MG63 (cell line): ENCODE measurements around the gene CENPF. TPM values are rescaled to one million over a fixed set of nuclear protein-coding genes. Genes with fewer than 3 reads are reported as not detected.
"Not testable (repeated sequence)": the region's sequence is repeated elsewhere in the genome, so short reads cannot be mapped to it uniquely, and the experiment has no call there.

ENCODE experiments used
- DNase-seq: peaks from one replicate; pipeline ENCODE4 v3.0.0-alpha.2; 2020
- H3K27me3 ChIP-seq: fragments of 250-450 bp; sonication (Bioruptor Pico); 2 replicates; pipeline ENCODE4 v1.5.1; 2020; ENCODE audit warnings: mild to moderate bottlenecking, moderate library complexity
- H3K36me3 ChIP-seq: fragments of 250-450 bp; sonication (Bioruptor Pico); 2 replicates; pipeline ENCODE4 v1.5.1; 2020; ENCODE audit warnings: mild to moderate bottlenecking, moderate library complexity
- H3K4me3 ChIP-seq: fragments of 250-450 bp; sonication (Bioruptor Pico); 2 replicates; pipeline ENCODE4 v1.5.1; 2020; ENCODE audit warnings: mild to moderate bottlenecking, moderate library complexity
- H3K9me3 ChIP-seq: fragments of 250-450 bp; sonication (Bioruptor Pico); 2 replicates; pipeline ENCODE4 v1.5.1; 2020; ENCODE audit warnings: mild to moderate bottlenecking, moderate library complexity
- total RNA-seq: library from RNA; depleted of rRNA; stranded (reverse); fragments of >200 nt; shearing (Covaris generic); gene quantifications from 2 replicates; pipeline ENCODE4 v1.2.3, GENCODE V29; 2014; ENCODE audit warnings: low replicate concordance

CENPF gene
- total RNA-seq, 1 experiment from 2014 or later: 64.5 TPM

GRCh38 chr1:214605933-214606925, 3.2 kb downstream of the CENPF start:
- H3K36me3 ChIP-seq: peaks cover 29% of the 10 kb centered on the region
- not testable (repeated sequence) for H3K9me3 ChIP-seq, DNase-seq, H3K27me3 ChIP-seq, H3K4me3 ChIP-seq

- H3K36me3 ChIP-seq: peaks cover 36% of the 10 kb centered on the region
- not testable (repeated sequence) for DNase-seq, H3K9me3 ChIP-seq, H3K4me3 ChIP-seq, H3K27me3 ChIP-seq
Observed at GRCh38 chr1:214607492-214608215, 4.7 kb downstream of the CENPF start.

GRCh38 chr1:214608216-214608783, 5.3 kb downstream of the CENPF start:
- peaks cover 41% of the 10 kb centered on the region for H3K36me3 ChIP-seq
- H3K4me3 ChIP-seq, DNase-seq, H3K27me3 ChIP-seq, H3K9me3 ChIP-seq: not testable (repeated sequence)

- DNase-seq, H3K4me3 ChIP-seq, H3K9me3 ChIP-seq, H3K27me3 ChIP-seq: not testable (repeated sequence)
- H3K36me3 ChIP-seq: peaks cover 46% of the 10 kb centered on the region
Observed at GRCh38 chr1:214608817-214609216, 5.8 kb downstream of the CENPF start.

GRCh38 chr1:214609692-214610091, 6.7 kb downstream of the CENPF start:
- Histone ChIP-seq H3K36me3 (peaks cover 53% of the 10 kb centered on the region), H3K27me3 (no peaks in the 10 kb centered on the region), H3K9me3 (no peaks in the 10 kb centered on the region), H3K4me3 (no peak overlapping the region)
- DNase-seq: no peak

GRCh38 chr1:214610136-214610535, 7.1 kb downstream of the CENPF start:
- not testable (repeated sequence) for H3K9me3 ChIP-seq, H3K4me3 ChIP-seq, H3K27me3 ChIP-seq, DNase-seq
- H3K36me3 ChIP-seq: peaks cover 55% of the 10 kb centered on the region

- DNase-seq: no peak
- Histone ChIP-seq H3K4me3 (no peak overlapping the region), H3K27me3 (no peaks in the 10 kb centered on the region)
Observed at GRCh38 chr1:214615109-214615508, 12.1 kb downstream of the CENPF start.

GRCh38 chr1:214615871-214616270, 12.9 kb downstream of the CENPF start:
- Histone ChIP-seq H3K36me3 (peaks cover 76% of the 10 kb centered on the region), H3K4me3 (no peak overlapping the region), H3K27me3 (no peaks in the 10 kb centered on the region), H3K9me3 (no peaks in the 10 kb centered on the region)
- no peak for DNase-seq

More at GRCh38 chr1:214615109-214615508, 12.1 kb downstream of the CENPF start:
- H3K36me3 ChIP-seq: peaks cover 71% of the 10 kb centered on the region
- no peaks in the 10 kb centered on the region for H3K9me3 ChIP-seq

GRCh38 chr1:214617246-214617645, 14.3 kb downstream of the CENPF start:
- Histone ChIP-seq H3K36me3 (peaks cover 85% of the 10 kb centered on the region), H3K27me3 (no peaks in the 10 kb centered on the region), H3K4me3 (no peak overlapping the region), H3K9me3 (no peaks in the 10 kb centered on the region)
- no peak for DNase-seq

GRCh38 chr1:214617843-214618242, 14.8 kb downstream of the CENPF start:
- Histone ChIP-seq H3K9me3 (no peaks in the 10 kb centered on the region), H3K4me3 (no peak overlapping the region), H3K27me3 (no peaks in the 10 kb centered on the region), H3K36me3 (peaks cover 82% of the 10 kb centered on the region)
- DNase-seq: no peak

- DNase-seq: no peak
- H3K9me3 ChIP-seq: no peaks in the 10 kb centered on the region
- no peak overlapping the region for H3K4me3 ChIP-seq
- no peaks in the 10 kb centered on the region for H3K27me3 ChIP-seq
- H3K36me3 ChIP-seq: peaks cover 89% of the 10 kb centered on the region
Observed at GRCh38 chr1:214621236-214621635, 18.2 kb downstream of the CENPF start.

GRCh38 chr1:214623430-214623829, 20.4 kb downstream of the CENPF start:
- DNase-seq: no peak
- no peaks in the 10 kb centered on the region for H3K9me3 ChIP-seq
- H3K4me3 ChIP-seq: no peak overlapping the region
- peaks cover 90% of the 10 kb centered on the region for H3K36me3 ChIP-seq
- H3K27me3 ChIP-seq: no peaks in the 10 kb centered on the region

GRCh38 chr1:214632091-214632490, 29.1 kb downstream of the CENPF start:
- Histone ChIP-seq H3K9me3 (no peaks in the 10 kb centered on the region; the same call in 1 of the 2 replicates), H3K4me3 (no peak overlapping the region), H3K36me3 (peaks cover 88% of the 10 kb centered on the region), H3K27me3 (no peaks in the 10 kb centered on the region)
- no peak for DNase-seq

- H3K4me3 ChIP-seq: no peak overlapping the region
- H3K27me3 ChIP-seq: no peaks in the 10 kb centered on the region
- H3K36me3 ChIP-seq: peaks cover 93% of the 10 kb centered on the region
- no peak for DNase-seq
- H3K9me3 ChIP-seq: no peaks in the 10 kb centered on the region; the same call in 1 of the 2 replicates
Observed at GRCh38 chr1:214633686-214634085, 30.7 kb downstream of the CENPF start.

- H3K9me3 ChIP-seq: no peaks in the 10 kb centered on the region
- no peaks in the 10 kb centered on the region for H3K27me3 ChIP-seq
- no peak for DNase-seq
- no peak overlapping the region for H3K4me3 ChIP-seq
- peaks cover 93% of the 10 kb centered on the region for H3K36me3 ChIP-seq
Observed at GRCh38 chr1:214634267-214634666, 31.3 kb downstream of the CENPF start.

GRCh38 chr1:214635086-214635485, 32.1 kb downstream of the CENPF start:
- DNase-seq: no peak
- H3K27me3 ChIP-seq: no peaks in the 10 kb centered on the region
- no peaks in the 10 kb centered on the region for H3K9me3 ChIP-seq
- H3K4me3 ChIP-seq: no peak overlapping the region
- H3K36me3 ChIP-seq: peaks cover 93% of the 10 kb centered on the region

- Histone ChIP-seq H3K36me3 (peaks cover 93% of the 10 kb centered on the region), H3K4me3 (no peak overlapping the region), H3K27me3 (no peaks in the 10 kb centered on the region), H3K9me3 (no peaks in the 10 kb centered on the region)
- DNase-seq: no peak
Observed at GRCh38 chr1:214635506-214635905, 32.5 kb downstream of the CENPF start.
